ENCODE data around the gene POPDC3. TPM values are rescaled to one million over a fixed set of nuclear protein-coding genes. Genes with fewer than 3 reads are reported as not detected.
A peak's percentile ranks its signal among the peaks of the same experiment; 100 is the strongest.

POPDC3 gene
- total RNA-seq, 1 experiment from 2014 or later, result 41.4 TPM

GRCh38 chr6:105211831-105212230 is 32.0 kb upstream of the POPDC3 start:
- ATAC-seq, result peak; percentile 31; the same call in 1 of the 2 replicates
- intact Hi-C loops (cut with micrococcal nuclease), result loop anchor here (2.0 kb wide), 1 partner anchor 33 kb away; no protein-coding TSS in a partner anchor
- H3K4me2 ChIP-seq (ENCODE audit: low read length), result peak overlapping the region; percentile 57
- no peaks in the 10 kb centered on the region for H3K79me2 ChIP-seq (ENCODE audit: low read length)
- H3K9ac ChIP-seq (ENCODE audit: low read length), result peak overlapping the region; percentile 66
- H3K9me3 ChIP-seq (ENCODE audit: low read length), result no peaks in the 10 kb centered on the region
- H3K9me2 ChIP-seq (replicated peaks; ENCODE audit: low read length), result no peaks in the 10 kb centered on the region
- TF ChIP-seq EZH2 (IDR thresholded peaks at IDR 0.05; ENCODE audit: low read length, unreplicated experiment) (no peak), CTCF (conservative IDR thresholded peaks at IDR 0.05; ENCODE audit: low read depth, low read length) (no peak)
- POLR2A ChIA-PET (ENCODE audit: unreplicated experiment), result no interaction called here
- H3K4me3 ChIP-seq (ENCODE audit: low read length), result no peak overlapping the region
- H3K27ac ChIP-seq (ENCODE audit: low read length), result peak overlapping the region; percentile 94
- no TSS peak for BruUV-seq (replicated peaks)
- CTCF ChIA-PET, result no interaction called here
- H3K36me3 ChIP-seq (ENCODE audit: low read depth, low read length), result no peaks in the 10 kb centered on the region
- peak overlapping the region; percentile 43; the same call in 1 of the 2 replicates for H2AFZ ChIP-seq (ENCODE audit: low read length)
- H4K20me1 ChIP-seq (ENCODE audit: low read length), result no peaks in the 10 kb centered on the region
- peak; percentile 36 for DNase-seq
- H3K27me3 ChIP-seq (ENCODE audit: low read length), result no peaks in the 10 kb centered on the region
- peaks cover 54% of the 10 kb centered on the region for H3K4me1 ChIP-seq (ENCODE audit: insufficient read depth, low read length)
- peaks cover 13% of the 10 kb centered on the region for H3F3A ChIP-seq (ENCODE audit: low read length, unreplicated experiment)

- peaks cover 54% of the 10 kb centered on the region for H3K4me1 ChIP-seq (ENCODE audit: insufficient read depth, low read length)
- DNase-seq (no peak), ATAC-seq (no peak)
- H3F3A ChIP-seq (ENCODE audit: low read length, unreplicated experiment), result peaks cover 13% of the 10 kb centered on the region
- TF ChIP-seq EZH2 (IDR thresholded peaks at IDR 0.05; ENCODE audit: low read length, unreplicated experiment) (no peak), EZH2phosphoT487 (IDR thresholded peaks at IDR 0.05; ENCODE audit: borderline replicate concordance, low read length) (no peak), CTCF (conservative IDR thresholded peaks at IDR 0.05; ENCODE audit: low read depth, low read length) (no peak)
- no peaks in the 10 kb centered on the region for H3K36me3 ChIP-seq (ENCODE audit: low read depth, low read length)
- H3K9me2 ChIP-seq (replicated peaks; ENCODE audit: low read length), result no peaks in the 10 kb centered on the region
- no peaks in the 10 kb centered on the region for H4K20me1 ChIP-seq (ENCODE audit: low read length)
- intact Hi-C loops (cut with micrococcal nuclease), result loop anchor here (2.0 kb wide), 1 partner anchor 32 kb away; no protein-coding TSS in a partner anchor
- peak overlapping the region; percentile 76 for H3K4me2 ChIP-seq (ENCODE audit: low read length)
- H3K27ac ChIP-seq (ENCODE audit: low read length), result peak overlapping the region; percentile 94
- BruUV-seq (replicated peaks), result no TSS peak
- H3K9ac ChIP-seq (ENCODE audit: low read length), result peak overlapping the region; percentile 66
- no peaks in the 10 kb centered on the region for H3K27me3 ChIP-seq (ENCODE audit: low read length)
- H3K4me3 ChIP-seq (ENCODE audit: low read length), result peak overlapping the region; percentile 47; the same call in 1 of the 2 replicates
- ChIA-PET POLR2A (ENCODE audit: unreplicated experiment) (no interaction called here), CTCF (no interaction called here)
- no peaks in the 10 kb centered on the region for H3K79me2 ChIP-seq (ENCODE audit: low read length)
- H2AFZ ChIP-seq (ENCODE audit: low read length), result peak overlapping the region; percentile 47; the same call in 1 of the 2 replicates
- H3K9me3 ChIP-seq (ENCODE audit: low read length), result no peaks in the 10 kb centered on the region
These were observed 31.2 kb upstream of the POPDC3 start for GRCh38 chr6:105210932-105211531.

Measured in PC-3 (cell line).